Retina (tissue), 1 donor: ENCODE data around the gene COL27A1.
A peak's percentile ranks its signal among the peaks of the same experiment; 100 is the strongest.

Experiments used
- DNase-seq: peaks from one replicate; pipeline ENCODE4 v3.0.0-alpha.2; 2016

COL27A1 gene

GRCh38 chr9:114207845-114208244, 52.5 kb downstream of the COL27A1 start:
- DNase-seq = no peak

GRCh38 chr9:114209151-114209550, 53.8 kb downstream of the COL27A1 start:
- no peak for DNase-seq

- DNase-seq = no peak
These were observed 54.8 kb downstream of the COL27A1 start for GRCh38 chr9:114210136-114210535.

- no peak for DNase-seq
These were observed 55.4 kb downstream of the COL27A1 start for GRCh38 chr9:114210691-114211276.

- DNase-seq = no peak
These were observed 57.5 kb downstream of the COL27A1 start for GRCh38 chr9:114212826-114213225.

- no peak for DNase-seq
These were observed 58.2 kb downstream of the COL27A1 start for GRCh38 chr9:114213566-114213965.

- DNase-seq = no peak
These were observed 58.8 kb downstream of the COL27A1 start for GRCh38 chr9:114214181-114214580.

- DNase-seq = no peak
These were observed 59.5 kb downstream of the COL27A1 start for GRCh38 chr9:114214686-114215414.

GRCh38 chr9:114216081-114216480, 60.7 kb downstream of the COL27A1 start:
- peak; percentile 58 for DNase-seq

- no peak for DNase-seq
These were observed 61.6 kb downstream of the COL27A1 start for GRCh38 chr9:114216976-114217375.

GRCh38 chr9:114218264-114219120, 63.2 kb downstream of the COL27A1 start:
- DNase-seq = no peak

GRCh38 chr9:114220061-114220541, 64.8 kb downstream of the COL27A1 start:
- no peak for DNase-seq

GRCh38 chr9:114221706-114222465, 66.5 kb downstream of the COL27A1 start:
- no peak for DNase-seq

- no peak for DNase-seq
These were observed 68.4 kb downstream of the COL27A1 start for GRCh38 chr9:114223564-114224246.

GRCh38 chr9:114224247-114224610, 68.9 kb downstream of the COL27A1 start:
- no peak for DNase-seq

GRCh38 chr9:114225561-114226212, 70.3 kb downstream of the COL27A1 start:
- no peak for DNase-seq

- no peak for DNase-seq
These were observed 71.1 kb downstream of the COL27A1 start for GRCh38 chr9:114226246-114227055.

GRCh38 chr9:114227288-114228015, 72.1 kb downstream of the COL27A1 start:
- DNase-seq = peak; percentile 22

- peak; percentile 53 for DNase-seq
These were observed 72.9 kb downstream of the COL27A1 start for GRCh38 chr9:114228016-114228808.
